Middle frontal gyrus (tissue), 1 donor: Measurements from ENCODE around the gene ARMH3.

Experiments used
- DNase-seq: peaks from one replicate; pipeline ENCODE4 v3.0.0-alpha.2; 2015; ENCODE audit warnings: low spot score; ENCODE audit errors: extremely low spot score

ARMH3 gene

GRCh38 chr10:101939008-101939648 is 116.8 kb downstream of the ARMH3 start:
- no peak for DNase-seq

- DNase-seq: no peak
Observed at GRCh38 chr10:101938305-101939007, 117.5 kb downstream of the ARMH3 start.

GRCh38 chr10:101935431-101935830 is 120.5 kb downstream of the ARMH3 start:
- DNase-seq: no peak

- DNase-seq: no peak
Observed at GRCh38 chr10:101934686-101935305, 121.2 kb downstream of the ARMH3 start.

- DNase-seq: no peak
Observed at GRCh38 chr10:101933976-101934375, 122.0 kb downstream of the ARMH3 start.

GRCh38 chr10:101932183-101932582 is 123.8 kb downstream of the ARMH3 start:
- no peak for DNase-seq

- DNase-seq: no peak
Observed at GRCh38 chr10:101925027-101925426, 130.9 kb downstream of the ARMH3 start.

GRCh38 chr10:101923256-101923655 is 132.7 kb downstream of the ARMH3 start:
- DNase-seq: no peak

GRCh38 chr10:101922846-101923245 is 133.1 kb downstream of the ARMH3 start:
- DNase-seq: no peak

- DNase-seq: no peak
Observed at GRCh38 chr10:101920546-101920945, 135.4 kb downstream of the ARMH3 start.

GRCh38 chr10:101919026-101919770 is 136.8 kb downstream of the ARMH3 start:
- no peak for DNase-seq

GRCh38 chr10:101912561-101913179 is 143.3 kb downstream of the ARMH3 start:
- no peak for DNase-seq

- DNase-seq: no peak
Observed at GRCh38 chr10:101906586-101907183, 149.3 kb downstream of the ARMH3 start.

- no peak for DNase-seq
Observed at GRCh38 chr10:101905251-101905650, 150.7 kb downstream of the ARMH3 start.

- DNase-seq: no peak
Observed at GRCh38 chr10:101903827-101904550, 152.0 kb downstream of the ARMH3 start.

- DNase-seq: no peak
Observed at GRCh38 chr10:101902820-101903145, 153.2 kb downstream of the ARMH3 start.

- no peak for DNase-seq
Observed at GRCh38 chr10:101902032-101902819, 153.7 kb downstream of the ARMH3 start.

- no peak for DNase-seq
Observed at GRCh38 chr10:101901340-101901739, 154.6 kb downstream of the ARMH3 start.

- DNase-seq: no peak
Observed at GRCh38 chr10:101897633-101898032, 158.3 kb downstream of the ARMH3 start.
